ENCODE data around the gene WDFY4. TPM values are rescaled to one million over a fixed set of nuclear protein-coding genes. Genes with fewer than 3 reads are reported as not detected.
A peak's percentile ranks its signal among the peaks of the same experiment; 100 is the strongest.

Gene WDFY4
- total and polyA plus RNA-seq, 2 experiments from 2014 or later: 0.14 TPM; not detected in 1

GRCh38 chr10:48931188-48931587 is 246.5 kb downstream of the WDFY4 start:
- no peaks in the 10 kb centered on the region; the same call in 2 of the 3 replicates for H3K36me3 Mint-ChIP-seq (ENCODE audit: low read depth)
- TF ChIP-seq CREB1 (CRISPR knock-in tag; IDR thresholded peaks at IDR 0.05; ENCODE audit: low read depth): no peak
- TF ChIP-seq, protein P1, sequence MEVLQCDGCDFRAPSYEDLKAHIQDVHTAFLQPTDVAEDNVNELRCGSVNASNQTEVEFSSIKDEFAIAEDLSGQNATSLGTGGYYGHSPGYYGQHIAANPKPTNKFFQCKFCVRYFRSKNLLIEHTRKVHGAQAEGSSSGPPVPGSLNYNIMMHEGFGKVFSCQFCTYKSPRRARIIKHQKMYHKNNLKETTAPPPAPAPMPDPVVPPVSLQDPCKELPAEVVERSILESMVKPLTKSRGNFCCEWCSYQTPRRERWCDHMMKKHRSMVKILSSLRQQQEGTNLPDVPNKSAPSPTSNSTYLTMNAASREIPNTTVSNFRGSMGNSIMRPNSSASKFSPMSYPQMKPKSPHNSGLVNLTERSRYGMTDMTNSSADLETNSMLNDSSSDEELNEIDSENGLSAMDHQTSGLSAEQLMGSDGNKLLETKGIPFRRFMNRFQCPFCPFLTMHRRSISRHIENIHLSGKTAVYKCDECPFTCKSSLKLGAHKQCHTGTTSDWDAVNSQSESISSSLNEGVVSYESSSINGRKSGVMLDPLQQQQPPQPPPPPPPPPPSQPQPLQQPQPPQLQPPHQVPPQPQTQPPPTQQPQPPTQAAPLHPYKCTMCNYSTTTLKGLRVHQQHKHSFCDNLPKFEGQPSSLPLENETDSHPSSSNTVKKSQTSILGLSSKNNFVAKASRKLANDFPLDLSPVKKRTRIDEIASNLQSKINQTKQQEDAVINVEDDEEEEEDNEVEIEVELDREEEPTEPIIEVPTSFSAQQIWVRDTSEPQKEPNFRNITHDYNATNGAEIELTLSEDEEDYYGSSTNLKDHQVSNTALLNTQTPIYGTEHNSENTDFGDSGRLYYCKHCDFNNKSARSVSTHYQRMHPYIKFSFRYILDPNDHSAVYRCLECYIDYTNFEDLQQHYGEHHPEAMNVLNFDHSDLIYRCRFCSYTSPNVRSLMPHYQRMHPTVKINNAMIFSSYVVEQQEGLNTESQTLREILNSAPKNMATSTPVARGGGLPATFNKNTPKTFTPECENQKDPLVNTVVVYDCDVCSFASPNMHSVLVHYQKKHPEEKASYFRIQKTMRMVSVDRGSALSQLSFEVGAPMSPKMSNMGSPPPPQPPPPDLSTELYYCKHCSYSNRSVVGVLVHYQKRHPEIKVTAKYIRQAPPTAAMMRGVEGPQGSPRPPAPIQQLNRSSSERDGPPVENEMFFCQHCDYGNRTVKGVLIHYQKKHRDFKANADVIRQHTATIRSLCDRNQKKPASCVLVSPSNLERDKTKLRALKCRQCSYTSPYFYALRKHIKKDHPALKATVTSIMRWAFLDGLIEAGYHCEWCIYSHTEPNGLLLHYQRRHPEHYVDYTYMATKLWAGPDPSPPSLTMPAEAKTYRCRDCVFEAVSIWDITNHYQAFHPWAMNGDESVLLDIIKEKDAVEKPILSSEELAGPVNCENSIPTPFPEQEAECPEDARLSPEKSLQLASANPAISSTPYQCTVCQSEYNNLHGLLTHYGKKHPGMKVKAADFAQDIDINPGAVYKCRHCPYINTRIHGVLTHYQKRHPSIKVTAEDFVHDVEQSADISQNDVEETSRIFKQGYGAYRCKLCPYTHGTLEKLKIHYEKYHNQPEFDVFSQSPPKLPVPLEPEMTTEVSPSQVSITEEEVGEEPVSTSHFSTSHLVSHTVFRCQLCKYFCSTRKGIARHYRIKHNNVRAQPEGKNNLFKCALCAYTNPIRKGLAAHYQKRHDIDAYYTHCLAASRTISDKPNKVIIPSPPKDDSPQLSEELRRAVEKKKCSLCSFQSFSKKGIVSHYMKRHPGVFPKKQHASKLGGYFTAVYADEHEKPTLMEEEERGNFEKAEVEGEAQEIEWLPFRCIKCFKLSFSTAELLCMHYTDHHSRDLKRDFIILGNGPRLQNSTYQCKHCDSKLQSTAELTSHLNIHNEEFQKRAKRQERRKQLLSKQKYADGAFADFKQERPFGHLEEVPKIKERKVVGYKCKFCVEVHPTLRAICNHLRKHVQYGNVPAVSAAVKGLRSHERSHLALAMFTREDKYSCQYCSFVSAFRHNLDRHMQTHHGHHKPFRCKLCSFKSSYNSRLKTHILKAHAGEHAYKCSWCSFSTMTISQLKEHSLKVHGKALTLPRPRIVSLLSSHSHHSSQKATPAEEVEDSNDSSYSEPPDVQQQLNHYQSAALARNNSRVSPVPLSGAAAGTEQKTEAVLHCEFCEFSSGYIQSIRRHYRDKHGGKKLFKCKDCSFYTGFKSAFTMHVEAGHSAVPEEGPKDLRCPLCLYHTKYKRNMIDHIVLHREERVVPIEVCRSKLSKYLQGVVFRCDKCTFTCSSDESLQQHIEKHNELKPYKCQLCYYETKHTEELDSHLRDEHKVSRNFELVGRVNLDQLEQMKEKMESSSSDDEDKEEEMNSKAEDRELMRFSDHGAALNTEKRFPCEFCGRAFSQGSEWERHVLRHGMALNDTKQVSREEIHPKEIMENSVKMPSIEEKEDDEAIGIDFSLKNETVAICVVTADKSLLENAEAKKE (CRISPR knock-in tag; IDR thresholded peaks at IDR 0.05): peak; percentile 14; the same call in 1 of the 2 replicates
- no peak for TF ChIP-seq EZH2phosphoT487 (IDR thresholded peaks at IDR 0.05; ENCODE audit: unreplicated experiment)
- peaks cover 26% of the 10 kb centered on the region for H3K4me1 Mint-ChIP-seq
- peaks cover under 1% of the 10 kb centered on the region for H3K27me3 Mint-ChIP-seq (ENCODE audit: insufficient read depth, low read depth, poor library complexity)
- no peaks in the 10 kb centered on the region for H3K27me3 ChIP-seq (ENCODE audit: insufficient read depth)
- H3K4me3 ChIP-seq: no peak overlapping the region
- H3K27ac Mint-ChIP-seq: no peak overlapping the region; the same call in 1 of the 2 replicates
- no peaks in the 10 kb centered on the region; the same call in 2 of the 3 replicates for H3K9me3 Mint-ChIP-seq
- ATAC-seq (peak; percentile 84), DNase-seq (ENCODE audit: low spot score) (peak; percentile 55)
- no peak overlapping the region for H3K27ac ChIP-seq (ENCODE audit: low read depth)
- H3K79me2 ChIP-seq (replicated peaks; ENCODE audit: insufficient read depth): no peaks in the 10 kb centered on the region
- no peak overlapping the region for H3K4me2 ChIP-seq
- no peaks in the 10 kb centered on the region for H3F3A ChIP-seq (replicated peaks; ENCODE audit: low read depth)
- H3K36me3 ChIP-seq (ENCODE audit: insufficient read depth): no peaks in the 10 kb centered on the region
- H3K9me2 ChIP-seq (ENCODE audit: insufficient read depth): no peaks in the 10 kb centered on the region
- 0 out of 2 replicates have a peak overlapping the region, but pooled peaks have one; percentile 56 for H2AFZ ChIP-seq
- no peaks in the 10 kb centered on the region for H4K20me1 ChIP-seq (replicated peaks; ENCODE audit: insufficient read depth)
- 0 out of 2 replicates have a peak, but pooled peaks cover 6% of the 10 kb centered on the region for H3K4me1 ChIP-seq (ENCODE audit: insufficient read depth)
- H3K4me3 Mint-ChIP-seq: no peak overlapping the region

DNA sequence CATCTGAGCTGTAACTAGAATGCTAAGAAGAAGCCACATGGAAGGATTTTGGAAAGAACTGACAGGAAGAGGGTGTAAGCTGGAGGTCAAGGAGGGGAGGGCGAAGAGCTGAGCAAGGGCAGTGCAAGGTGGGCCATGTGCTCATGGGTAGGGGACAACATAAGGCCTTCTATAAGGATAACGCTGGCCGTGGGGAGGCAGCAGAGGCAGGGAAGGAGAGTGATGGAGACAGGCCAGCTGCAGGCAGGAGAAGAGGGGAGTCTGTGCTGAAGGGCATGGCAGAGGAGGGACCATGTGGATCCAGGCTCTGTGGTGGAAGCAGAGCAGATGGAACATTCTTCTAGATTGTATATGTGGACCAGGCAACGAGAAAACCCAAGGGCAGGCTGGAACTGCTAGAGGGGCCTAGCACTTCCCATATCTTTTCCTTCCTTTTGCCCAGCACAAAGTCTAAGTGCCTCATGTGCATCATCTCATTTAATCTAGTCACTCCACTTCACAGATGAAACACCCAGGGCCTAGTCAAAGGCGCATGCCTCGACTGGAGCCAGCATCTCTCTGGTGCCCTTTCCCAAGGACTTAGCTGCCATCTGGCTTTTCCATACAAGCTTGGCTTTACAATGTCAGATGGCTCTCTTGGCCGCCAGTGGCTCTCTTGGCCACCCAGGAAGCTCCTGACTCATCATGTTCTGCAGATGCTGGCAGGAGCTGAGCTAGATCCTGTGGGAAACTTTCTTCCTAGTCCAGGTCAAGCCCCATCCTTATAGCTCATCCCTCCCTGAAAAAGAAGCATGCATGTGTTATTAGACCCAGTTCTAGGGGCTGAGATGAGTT is 248.4 kb downstream of the WDFY4 start:
- H3K4me2 ChIP-seq: no peak overlapping the region
- ATAC-seq: no peak
- no peaks in the 10 kb centered on the region for H4K20me1 ChIP-seq (replicated peaks; ENCODE audit: insufficient read depth)
- H3K9me2 ChIP-seq (ENCODE audit: insufficient read depth): no peaks in the 10 kb centered on the region
- no peaks in the 10 kb centered on the region for H3F3A ChIP-seq (replicated peaks; ENCODE audit: low read depth)
- no peaks in the 10 kb centered on the region; the same call in 2 of the 3 replicates for H3K36me3 Mint-ChIP-seq (ENCODE audit: low read depth)
- H2AFZ ChIP-seq: no peak overlapping the region
- H3K27me3 Mint-ChIP-seq (ENCODE audit: insufficient read depth, low read depth, poor library complexity): no peaks in the 10 kb centered on the region
- H3K27ac ChIP-seq (ENCODE audit: low read depth): no peak overlapping the region
- no peaks in the 10 kb centered on the region for H3K27me3 ChIP-seq (ENCODE audit: insufficient read depth)
- 0 out of 2 replicates have a peak, but pooled peaks cover 6% of the 10 kb centered on the region for H3K4me1 ChIP-seq (ENCODE audit: insufficient read depth)
- peaks cover 23% of the 10 kb centered on the region for H3K4me1 Mint-ChIP-seq
- H3K79me2 ChIP-seq (replicated peaks; ENCODE audit: insufficient read depth): no peaks in the 10 kb centered on the region
- no peak overlapping the region for H3K4me3 ChIP-seq
- no peak for DNase-seq (ENCODE audit: low spot score)
- H3K9me3 Mint-ChIP-seq: no peaks in the 10 kb centered on the region; the same call in 2 of the 3 replicates
- H3K4me3 Mint-ChIP-seq: no peak overlapping the region
- no peaks in the 10 kb centered on the region for H3K36me3 ChIP-seq (ENCODE audit: insufficient read depth)
- no peak overlapping the region; the same call in 1 of the 2 replicates for H3K27ac Mint-ChIP-seq
- no peak for TF ChIP-seq NANOG (IDR thresholded peaks at IDR 0.05; ENCODE audit: borderline replicate concordance)
- TF ChIP-seq, protein P2, sequence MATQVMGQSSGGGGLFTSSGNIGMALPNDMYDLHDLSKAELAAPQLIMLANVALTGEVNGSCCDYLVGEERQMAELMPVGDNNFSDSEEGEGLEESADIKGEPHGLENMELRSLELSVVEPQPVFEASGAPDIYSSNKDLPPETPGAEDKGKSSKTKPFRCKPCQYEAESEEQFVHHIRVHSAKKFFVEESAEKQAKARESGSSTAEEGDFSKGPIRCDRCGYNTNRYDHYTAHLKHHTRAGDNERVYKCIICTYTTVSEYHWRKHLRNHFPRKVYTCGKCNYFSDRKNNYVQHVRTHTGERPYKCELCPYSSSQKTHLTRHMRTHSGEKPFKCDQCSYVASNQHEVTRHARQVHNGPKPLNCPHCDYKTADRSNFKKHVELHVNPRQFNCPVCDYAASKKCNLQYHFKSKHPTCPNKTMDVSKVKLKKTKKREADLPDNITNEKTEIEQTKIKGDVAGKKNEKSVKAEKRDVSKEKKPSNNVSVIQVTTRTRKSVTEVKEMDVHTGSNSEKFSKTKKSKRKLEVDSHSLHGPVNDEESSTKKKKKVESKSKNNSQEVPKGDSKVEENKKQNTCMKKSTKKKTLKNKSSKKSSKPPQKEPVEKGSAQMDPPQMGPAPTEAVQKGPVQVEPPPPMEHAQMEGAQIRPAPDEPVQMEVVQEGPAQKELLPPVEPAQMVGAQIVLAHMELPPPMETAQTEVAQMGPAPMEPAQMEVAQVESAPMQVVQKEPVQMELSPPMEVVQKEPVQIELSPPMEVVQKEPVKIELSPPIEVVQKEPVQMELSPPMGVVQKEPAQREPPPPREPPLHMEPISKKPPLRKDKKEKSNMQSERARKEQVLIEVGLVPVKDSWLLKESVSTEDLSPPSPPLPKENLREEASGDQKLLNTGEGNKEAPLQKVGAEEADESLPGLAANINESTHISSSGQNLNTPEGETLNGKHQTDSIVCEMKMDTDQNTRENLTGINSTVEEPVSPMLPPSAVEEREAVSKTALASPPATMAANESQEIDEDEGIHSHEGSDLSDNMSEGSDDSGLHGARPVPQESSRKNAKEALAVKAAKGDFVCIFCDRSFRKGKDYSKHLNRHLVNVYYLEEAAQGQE (IDR thresholded peaks at IDR 0.05; ENCODE audit: unreplicated experiment): no peak
